ENCODE measurements around the gene WDR37. TPM values are rescaled to one million over a fixed set of nuclear protein-coding genes. Genes with fewer than 3 reads are reported as not detected.
A peak's percentile ranks its signal among the peaks of the same experiment; 100 is the strongest.

The WDR37 gene
- total and polyA plus RNA-seq, 2 experiments from 2014 or later: 13.7 to 16.5 TPM

- Histone ChIP-seq H3K79me2 (ENCODE audit: insufficient read depth) (peaks cover 35% of the 10 kb centered on the region), H4K20me1 (ENCODE audit: insufficient read depth) (no peaks in the 10 kb centered on the region), H3K27me3 (replicated peaks; ENCODE audit: insufficient read depth) (no peaks in the 10 kb centered on the region), H3F3A (ENCODE audit: insufficient read depth) (0 out of 2 replicates have a peak, but pooled peaks cover 5% of the 10 kb centered on the region), H3K9me3 (ENCODE audit: low read depth) (no peaks in the 10 kb centered on the region), H3K9ac (no peak overlapping the region), H3K9me2 (ENCODE audit: insufficient read depth) (no peaks in the 10 kb centered on the region), H3K27ac (no peak overlapping the region), H3K4me1 (ENCODE audit: insufficient read depth) (no peaks in the 10 kb centered on the region), H3K4me2 (ENCODE audit: unreplicated experiment) (no peak overlapping the region), H3K4me3 (no peak overlapping the region), H2AFZ (no peak overlapping the region), H3K36me3 (ENCODE audit: low read depth) (peaks cover 28% of the 10 kb centered on the region; the same call in 1 of the 2 replicates)
- TF ChIP-seq EZH2phosphoT487 (IDR thresholded peaks at IDR 0.05; ENCODE audit: insufficient read depth, low read depth): no peak
- no peak for TF ChIP-seq EZH2 (IDR thresholded peaks at IDR 0.05; ENCODE audit: insufficient read depth, poor library complexity, severe bottlenecking)
- WGBS, 2 experiments (ENCODE audit: low coverage in 1 of 2, low lambda C conversion rate in 2 of 2, missing lambda C conversion rate in 2 of 2): 85 to 86% methylated on average over 32 of the region's 32 CpGs
- DNase-seq: peak; percentile 70
- in situ Hi-C loops (cut with MboI): no loop called here
Measured at GRCh38 chr10:1109795-1110673, 53.8 kb downstream of the WDR37 start.

GRCh38 chr10:1110674-1111119 is 54.5 kb downstream of the WDR37 start:
- H3K27ac ChIP-seq: no peak overlapping the region

GRCh38 chr10:1114315-1114714 is 58.1 kb downstream of the WDR37 start:
- 91 to 92% methylated on average over 10 of the region's 10 CpGs for WGBS, 2 experiments (ENCODE audit: low coverage in 1 of 2, low lambda C conversion rate in 2 of 2, missing lambda C conversion rate in 2 of 2)
- Histone ChIP-seq H3K36me3 (ENCODE audit: low read depth) (peaks cover 16% of the 10 kb centered on the region; the same call in 1 of the 2 replicates), H3K4me1 (ENCODE audit: insufficient read depth) (no peaks in the 10 kb centered on the region), H3K27me3 (replicated peaks; ENCODE audit: insufficient read depth) (no peaks in the 10 kb centered on the region), H3K4me2 (ENCODE audit: unreplicated experiment) (no peak overlapping the region), H3K9me2 (ENCODE audit: insufficient read depth) (no peaks in the 10 kb centered on the region), H3K9me3 (ENCODE audit: low read depth) (no peaks in the 10 kb centered on the region), H3K9ac (no peak overlapping the region), H3F3A (ENCODE audit: insufficient read depth) (0 out of 2 replicates have a peak, but pooled peaks cover 5% of the 10 kb centered on the region), H4K20me1 (ENCODE audit: insufficient read depth) (no peaks in the 10 kb centered on the region), H3K27ac (no peak overlapping the region), H2AFZ (no peak overlapping the region), H3K4me3 (no peak overlapping the region), H3K79me2 (ENCODE audit: insufficient read depth) (peaks cover 46% of the 10 kb centered on the region)
- no peak for DNase-seq
- no peak for TF ChIP-seq EZH2phosphoT487 (IDR thresholded peaks at IDR 0.05; ENCODE audit: insufficient read depth, low read depth)
- no peak for TF ChIP-seq EZH2 (IDR thresholded peaks at IDR 0.05; ENCODE audit: insufficient read depth, poor library complexity, severe bottlenecking)
- in situ Hi-C loops (cut with MboI): no loop called here

More at GRCh38 chr10:1110674-1111119, 54.5 kb downstream of the WDR37 start:
- H3K27me3 ChIP-seq (replicated peaks; ENCODE audit: insufficient read depth): no peaks in the 10 kb centered on the region
- no peak overlapping the region for H3K9ac ChIP-seq
- H4K20me1 ChIP-seq (ENCODE audit: insufficient read depth): no peaks in the 10 kb centered on the region
- no peak overlapping the region for H3K4me3 ChIP-seq
- 0 out of 2 replicates have a peak, but pooled peaks cover 5% of the 10 kb centered on the region for H3F3A ChIP-seq (ENCODE audit: insufficient read depth)
- H3K9me2 ChIP-seq (ENCODE audit: insufficient read depth): no peaks in the 10 kb centered on the region
- no peaks in the 10 kb centered on the region for H3K4me1 ChIP-seq (ENCODE audit: insufficient read depth)
- H3K79me2 ChIP-seq (ENCODE audit: insufficient read depth): peaks cover 41% of the 10 kb centered on the region
- H2AFZ ChIP-seq: no peak overlapping the region
- TF ChIP-seq EZH2 (IDR thresholded peaks at IDR 0.05; ENCODE audit: insufficient read depth, poor library complexity, severe bottlenecking): no peak
- no peak for TF ChIP-seq EZH2phosphoT487 (IDR thresholded peaks at IDR 0.05; ENCODE audit: insufficient read depth, low read depth)
- in situ Hi-C loops (cut with MboI): no loop called here
- H3K9me3 ChIP-seq (ENCODE audit: low read depth): no peaks in the 10 kb centered on the region
- WGBS, 2 experiments (ENCODE audit: low coverage in 1 of 2, low lambda C conversion rate in 2 of 2, missing lambda C conversion rate in 2 of 2): 91 to 93% methylated on average over 11 to 12 of the region's 12 CpGs
- H3K36me3 ChIP-seq (ENCODE audit: low read depth): peaks cover 32% of the 10 kb centered on the region; the same call in 1 of the 2 replicates
- no peak overlapping the region for H3K4me2 ChIP-seq (ENCODE audit: unreplicated experiment)
- no peak for DNase-seq

- Histone ChIP-seq H3K36me3 (ENCODE audit: low read depth) (peaks cover 15% of the 10 kb centered on the region; the same call in 1 of the 2 replicates), H3K4me2 (ENCODE audit: unreplicated experiment) (no peak overlapping the region), H4K20me1 (ENCODE audit: insufficient read depth) (no peaks in the 10 kb centered on the region), H3K9ac (no peak overlapping the region), H2AFZ (no peak overlapping the region), H3K4me3 (no peak overlapping the region), H3K27me3 (replicated peaks; ENCODE audit: insufficient read depth) (no peaks in the 10 kb centered on the region), H3F3A (ENCODE audit: insufficient read depth) (0 out of 2 replicates have a peak, but pooled peaks cover 5% of the 10 kb centered on the region), H3K27ac (no peak overlapping the region), H3K9me2 (ENCODE audit: insufficient read depth) (no peaks in the 10 kb centered on the region), H3K4me1 (ENCODE audit: insufficient read depth) (no peaks in the 10 kb centered on the region), H3K79me2 (ENCODE audit: insufficient read depth) (peaks cover 47% of the 10 kb centered on the region), H3K9me3 (ENCODE audit: low read depth) (no peaks in the 10 kb centered on the region)
- TF ChIP-seq EZH2 (IDR thresholded peaks at IDR 0.05; ENCODE audit: insufficient read depth, poor library complexity, severe bottlenecking): no peak
- no peak for TF ChIP-seq EZH2phosphoT487 (IDR thresholded peaks at IDR 0.05; ENCODE audit: insufficient read depth, low read depth)
- WGBS, 2 experiments (ENCODE audit: low coverage in 1 of 2, low lambda C conversion rate in 2 of 2, missing lambda C conversion rate in 2 of 2): 77 to 80% methylated on average over 12 of the region's 12 CpGs
- no peak for DNase-seq
- in situ Hi-C loops (cut with MboI): no loop called here
Measured at GRCh38 chr10:1114719-1115606, 58.8 kb downstream of the WDR37 start.

Data from GM23248 (cell line).